ELF-1 (cell line): ENCODE results near the gene TRPC5OS.
A peak's percentile ranks its signal among the peaks of the same experiment; 100 is the strongest.

Experiments used
- DNase-seq: peaks from one replicate; pipeline ENCODE4 v3.0.0-alpha.2; 2016; ENCODE audit warnings: low read depth, low spot score

The TRPC5OS gene

GRCh38 chrX:111875881-111876280 is at the start of gene TRPC5OS:
Gene TRPC5OS, plus strand, starts transcription at chrX:111876181. Its CDS starts 25,669 bp downstream, at chrX:111901850.
- no peak for DNase-seq

- no peak for DNase-seq
Measured at GRCh38 chrX:111829345-111829744, 46.6 kb upstream of the TRPC5OS start.

- DNase-seq: no peak
Measured at GRCh38 chrX:111830571-111830970, 45.4 kb upstream of the TRPC5OS start.

- no peak for DNase-seq
Measured at GRCh38 chrX:111831343-111831742, 44.6 kb upstream of the TRPC5OS start.

DNA sequence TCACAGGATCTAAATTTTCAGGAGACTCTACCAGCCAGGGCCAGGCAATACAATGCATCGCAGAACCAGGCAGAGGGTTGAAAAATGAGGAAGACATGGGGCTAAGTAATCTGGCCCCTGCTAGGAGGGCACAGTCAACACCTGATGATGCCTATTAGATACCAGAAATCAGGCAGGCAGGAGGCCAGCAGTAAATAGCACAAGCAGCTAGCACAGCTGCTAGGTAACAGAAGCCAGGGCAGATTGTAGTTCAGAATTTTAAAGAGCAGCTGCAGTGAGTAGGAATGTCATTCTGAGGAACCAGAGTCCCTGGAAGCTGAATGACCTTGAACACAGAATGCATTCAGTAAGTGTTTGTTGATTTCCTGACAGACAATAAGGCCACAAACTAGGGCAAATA is 38.8 kb upstream of the TRPC5OS start:
- DNase-seq: no peak

DNA sequence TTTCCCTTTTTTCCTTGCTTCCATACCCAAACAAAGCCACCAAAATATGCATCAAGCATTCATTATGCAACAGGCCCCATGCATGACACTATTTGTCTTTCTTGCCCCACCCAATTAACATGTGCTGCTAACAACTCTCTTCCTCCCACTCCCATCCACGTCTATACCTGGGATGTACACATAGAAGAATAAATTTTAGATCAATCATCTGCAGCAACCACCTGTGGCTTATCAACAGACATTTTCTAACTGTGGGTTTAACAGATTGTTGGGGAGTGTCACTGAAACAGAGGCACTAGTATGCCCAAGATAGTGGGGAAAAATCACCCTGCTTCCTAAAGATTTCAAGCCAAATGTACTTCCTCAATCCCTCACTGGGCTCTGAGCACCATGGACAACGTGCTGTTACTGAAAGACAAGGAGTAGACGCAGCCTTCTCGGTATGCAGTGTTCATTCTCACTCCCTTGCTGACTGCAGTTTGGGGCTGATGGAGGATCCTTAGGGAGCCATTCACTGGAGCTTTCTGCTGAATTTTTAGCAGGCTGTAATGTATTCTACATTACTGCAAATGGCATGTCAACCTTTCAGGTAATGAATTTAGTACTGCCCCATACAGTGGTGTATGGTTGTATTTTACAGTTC is 28.4 kb upstream of the TRPC5OS start:
- DNase-seq: no peak

DNA sequence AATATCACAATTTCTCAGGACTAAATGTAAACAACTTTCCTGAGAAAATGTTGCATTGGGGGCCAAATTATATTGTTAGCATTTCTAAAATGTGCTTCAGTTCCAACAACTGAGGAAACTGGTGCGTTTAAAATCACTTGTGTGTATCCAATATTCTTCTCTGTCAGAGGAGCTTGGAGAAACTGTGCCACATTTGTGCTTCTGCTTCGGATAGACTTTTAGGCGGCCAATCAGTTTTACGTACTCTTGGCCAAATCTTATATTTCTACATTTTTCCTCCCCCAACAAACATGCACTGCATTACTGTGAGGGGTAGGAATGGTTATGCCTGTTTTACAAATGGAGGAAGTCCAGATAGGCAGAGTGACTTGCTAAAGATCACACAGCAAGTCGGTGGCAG is 27.4 kb upstream of the TRPC5OS start:
- no peak for DNase-seq

DNA sequence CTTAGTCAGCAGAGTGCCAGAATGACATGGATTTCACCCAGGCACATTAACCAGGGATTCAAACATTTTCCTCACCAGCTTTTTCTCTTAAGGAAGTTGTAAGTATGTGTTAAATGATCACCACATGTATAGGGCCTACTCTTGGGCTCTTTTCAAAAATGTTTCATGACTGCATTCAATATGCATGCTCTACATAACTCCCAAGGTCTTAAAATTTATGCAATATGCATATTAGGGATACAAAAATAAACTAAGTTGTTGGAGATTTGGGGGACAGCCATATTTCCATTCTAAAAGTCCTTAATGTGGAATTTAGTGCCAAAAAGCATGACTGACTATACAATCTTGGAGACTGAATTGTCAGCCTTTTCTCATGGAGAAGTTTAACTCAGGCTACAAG is 25.0 kb upstream of the TRPC5OS start:
- DNase-seq: no peak

DNA sequence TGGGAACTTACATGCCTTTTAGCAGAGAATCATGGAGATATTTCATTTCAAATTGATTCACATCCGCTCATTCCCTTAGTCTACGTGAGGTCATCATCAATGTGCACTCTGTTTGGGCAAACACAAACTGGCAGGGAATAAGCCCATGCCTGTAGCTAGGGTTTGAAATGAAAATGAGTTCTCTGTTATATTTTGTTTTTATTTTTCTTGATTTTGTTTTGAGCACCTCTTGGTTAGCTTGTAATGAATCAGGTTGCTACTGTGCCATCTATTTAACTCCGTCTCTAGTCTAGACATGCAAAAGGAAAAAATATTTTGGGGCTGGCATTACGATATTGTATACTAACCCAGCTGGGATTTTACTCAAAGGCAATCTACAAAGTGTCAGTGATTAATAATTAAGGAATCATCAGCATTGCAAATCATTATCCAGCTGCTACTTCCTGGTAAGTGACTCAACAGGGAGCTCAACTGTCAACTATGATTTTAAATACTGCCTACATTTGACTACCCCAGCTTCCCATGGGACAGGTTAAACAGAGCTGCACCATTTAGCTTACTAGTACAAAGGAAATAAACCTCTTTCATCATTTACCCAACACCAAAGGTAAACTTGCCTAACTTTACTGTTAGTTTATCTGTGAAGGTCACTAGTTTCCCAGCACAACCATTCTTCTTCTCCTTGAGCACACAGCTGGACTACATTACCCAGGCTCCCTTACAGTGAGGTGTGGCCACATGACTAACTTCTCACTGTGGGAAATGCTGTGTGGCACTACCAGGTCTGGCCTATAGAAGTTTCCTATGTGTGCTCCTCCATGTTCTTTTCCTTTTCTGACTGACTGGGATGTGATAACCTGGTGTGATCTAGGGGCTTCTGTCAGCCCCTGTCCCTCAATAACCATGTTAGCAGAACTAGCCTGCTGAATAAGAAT is 21.2 kb upstream of the TRPC5OS start:
- peak; percentile 13 for DNase-seq

GRCh38 chrX:111857534-111858060 is 18.4 kb upstream of the TRPC5OS start:
- DNase-seq: no peak

DNA sequence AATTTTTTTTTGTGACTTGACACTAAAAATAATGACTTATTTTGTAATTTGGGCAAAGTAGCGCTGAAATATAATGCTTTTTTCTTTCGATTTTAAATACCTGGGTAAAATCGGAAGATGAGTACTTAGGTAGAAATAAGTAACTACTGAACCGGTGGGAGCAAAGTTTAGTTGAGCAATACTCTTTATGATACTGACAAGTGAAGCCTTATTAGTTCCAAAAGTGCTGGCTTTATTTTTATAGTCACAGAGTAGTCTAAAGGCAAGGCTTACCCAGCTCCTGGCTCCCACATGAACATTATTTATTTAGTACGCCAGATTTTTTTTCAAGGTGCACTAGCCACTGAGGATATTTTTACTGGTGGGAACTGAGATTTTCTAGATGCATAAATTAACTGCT is 14.4 kb upstream of the TRPC5OS start:
- DNase-seq: no peak

- DNase-seq: no peak
Measured at GRCh38 chrX:111867236-111867635, 8.7 kb upstream of the TRPC5OS start.

- DNase-seq: peak; percentile 18
Measured at GRCh38 chrX:111868726-111869638, 7.0 kb upstream of the TRPC5OS start.

- DNase-seq: peak; percentile 57
Measured at GRCh38 chrX:111869639-111870034, 6.3 kb upstream of the TRPC5OS start.

GRCh38 chrX:111874241-111874640 is 1.7 kb upstream of the TRPC5OS start:
- DNase-seq: no peak

- no peak for DNase-seq
Measured at GRCh38 chrX:111876646-111877045, 665 bp downstream of the TRPC5OS start.

- DNase-seq: no peak
Measured at GRCh38 chrX:111877681-111878080, 1.7 kb downstream of the TRPC5OS start.

DNA sequence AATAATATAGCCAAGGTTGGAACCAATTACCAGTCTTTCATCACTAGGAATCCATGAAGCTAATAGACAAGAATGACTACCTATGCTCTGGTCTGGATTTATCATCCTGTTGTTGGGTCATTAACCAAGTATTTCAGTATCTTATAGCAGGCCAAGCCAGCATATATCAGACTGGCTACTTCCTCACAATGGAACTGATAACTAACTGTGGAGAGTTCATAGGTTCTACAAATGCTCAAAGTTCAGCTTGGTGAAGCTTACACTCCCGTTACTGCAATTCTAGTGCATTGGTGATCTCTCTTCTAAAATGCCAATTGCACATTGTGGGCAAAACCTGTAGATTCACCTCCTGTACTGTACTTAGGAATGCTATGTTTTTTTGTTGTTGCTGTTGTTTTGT is 4.8 kb downstream of the TRPC5OS start:
- DNase-seq: no peak

GRCh38 chrX:111881715-111882114 is 5.7 kb downstream of the TRPC5OS start:
- no peak for DNase-seq

- DNase-seq: no peak
Measured at GRCh38 chrX:111886678-111887077, 10.7 kb downstream of the TRPC5OS start.

GRCh38 chrX:111888600-111888999 is 12.6 kb downstream of the TRPC5OS start:
- no peak for DNase-seq

- no peak for DNase-seq
Measured at GRCh38 chrX:111892375-111892774, 16.4 kb downstream of the TRPC5OS start.
